PC-3 (cell line): ENCODE data around the gene DHX40. TPM values are rescaled to one million over a fixed set of nuclear protein-coding genes. Genes with fewer than 3 reads are reported as not detected.

ENCODE experiments used
- ATAC-seq: fragments of 200-7000 bp; cut with Tn5 transposase; 2 replicates; pipeline ENCODE4 v1.9.1; 2020; ENCODE audit warnings: mild to moderate bottlenecking, moderate library complexity
- BruUV-seq: library from RNA; stranded (reverse); fragments of 400-500 nt; replicated peaks from 2 replicates; lab custom pipeline; 2021; lab: Mats Ljungman, UMichigan
- CTCF ChIA-PET: fragments of 300-600 bp; sonication (Branson Sonifier 250); formaldehyde crosslinking; loops from one replicate; lab custom pipeline; 2022; ENCODE audit warnings: antibody characterized with exemption; lab: Charles Lee
- POLR2A ChIA-PET: fragments of 300-600 bp; sonication (Branson Sonifier 250); formaldehyde crosslinking; loops from one replicate; lab custom pipeline; 2022; ENCODE audit warnings: antibody characterized with exemption; ENCODE audit not compliant: unreplicated experiment; lab: Charles Lee
- DNase-seq: peaks from one replicate; pipeline ENCODE4 v3.0.0-alpha.2; 2015
- H2AFZ ChIP-seq: fragments of 300-600 bp; sonication (generic); 2 replicates; pipeline ENCODE4 v1.6.0; 2016; ENCODE audit warnings: antibody characterized with exemption, low read length
- H3F3A ChIP-seq: fragments of 300-600 bp; sonication (generic); one replicate; pipeline ENCODE4 v1.6.0; 2017; ENCODE audit warnings: antibody characterized with exemption, low read length, control low read depth, mild to moderate bottlenecking; ENCODE audit not compliant: unreplicated experiment
- H3K27ac ChIP-seq: fragments of 300-600 bp; sonication (generic); 2 replicates; pipeline ENCODE4 v1.5.1; 2016; ENCODE audit warnings: mild to moderate bottlenecking, low read length
- H3K27me3 ChIP-seq: fragments of 300-600 bp; sonication (generic); 2 replicates; pipeline ENCODE4 v1.6.1; 2016; ENCODE audit warnings: low read length, mixed read lengths
- H3K36me3 ChIP-seq: fragments of 300-600 bp; sonication (generic); 2 replicates; pipeline ENCODE4 v1.6.1; 2016; ENCODE audit warnings: low read depth, mixed run types, low read length, mixed read lengths
- H3K4me1 ChIP-seq: fragments of 300-600 bp; sonication (generic); 2 replicates; pipeline ENCODE4 v1.5.1; 2016; ENCODE audit warnings: low read length; ENCODE audit not compliant: insufficient read depth
- H3K4me2 ChIP-seq: fragments of 300-600 bp; sonication (generic); 2 replicates; pipeline ENCODE4 v1.6.0; 2016; ENCODE audit warnings: low read length
- H3K4me3 ChIP-seq: fragments of 300-600 bp; sonication (generic); 2 replicates; pipeline ENCODE4 v1.5.1; 2016; ENCODE audit warnings: mild to moderate bottlenecking, low read length, mixed read lengths
- H3K79me2 ChIP-seq: fragments of 300-600 bp; sonication (generic); 2 replicates; pipeline ENCODE4 v1.6.1; 2017; ENCODE audit warnings: low read length, mixed read lengths
- H3K9ac ChIP-seq: fragments of 300-600 bp; sonication (generic); 2 replicates; pipeline ENCODE4 v1.6.0; 2016; ENCODE audit warnings: mild to moderate bottlenecking, low read length
- H3K9me2 ChIP-seq: fragments of 300-600 bp; sonication (generic); replicated peaks from 2 replicates; pipeline ENCODE4 v1.6.1; 2016; ENCODE audit warnings: mixed run types, low read length, mixed read lengths
- H3K9me3 ChIP-seq: fragments of 300-600 bp; sonication (generic); 2 replicates; pipeline ENCODE4 v1.6.1; 2016; ENCODE audit warnings: low read length, mixed read lengths
- H4K20me1 ChIP-seq: fragments of 300-600 bp; sonication (generic); 2 replicates; pipeline ENCODE4 v1.6.1; 2016; ENCODE audit warnings: low read length, mixed read lengths
- CTCF ChIP-seq: fragments of 300-600 bp; sonication (generic); conservative IDR thresholded peaks from 2 replicates; pipeline ENCODE4 v1.5.1; 2017; ENCODE audit warnings: antibody characterized with exemption, low read depth, mild to moderate bottlenecking, low read length
- EZH2 ChIP-seq: fragments of 300-600 bp; sonication (generic); IDR thresholded peaks from one replicate; pipeline ENCODE4 v1.6.1; 2017; ENCODE audit warnings: antibody characterized with exemption, mild to moderate bottlenecking, low read length; ENCODE audit not compliant: unreplicated experiment
- EZH2phosphoT487 ChIP-seq: fragments of 300-600 bp; sonication (generic); IDR thresholded peaks from 2 replicates; pipeline ENCODE4 v1.6.1; 2018; ENCODE audit warnings: mild to moderate bottlenecking, antibody characterized with exemption, low read length, borderline replicate concordance
- intact Hi-C: fragments of 100-400 bp; cut with micrococcal nuclease; formaldehyde crosslinking; loops from 2 replicates; pipeline ENCODE4 v1.9.0; 2023
- total RNA-seq: library from RNA; depleted of rRNA; stranded (reverse); fragments of >200 nt; gene quantifications from 2 replicates; pipeline ENCODE4 v1.2.3, GENCODE V29; 2014

Gene DHX40
- total RNA-seq, 1 experiment from 2014 or later = 38.9 TPM

GRCh38 chr17:59619298-59620063 is 54.1 kb downstream of the DHX40 start, which contains the start of gene CLTC:
Gene CLTC (plus strand): TSS chr17:59619895. CDS start chr17:59620132, 237 bp downstream.
- CTCF ChIA-PET = interaction anchor here (0.6 to 0.9 kb wide), 2 partner anchors 12 to 45 kb away, joined by 4 to 16 read pairs; no protein-coding TSS in a partner anchor
- Histone ChIP-seq H3K9me3 (no peaks in the 10 kb centered on the region), H3K36me3 (peaks cover 3% of the 10 kb centered on the region; the same call in 1 of the 2 replicates), H3K9me2 (no peaks in the 10 kb centered on the region), H3K4me1 (peaks cover 44% of the 10 kb centered on the region), H3K4me3 (peak within 1 kb of the TSS; percentile 97), H3K4me2 (peak within 1 kb of the TSS; percentile 91), H3F3A (no peaks in the 10 kb centered on the region), H3K9ac (peak within 1 kb of the TSS; percentile 99), H3K27ac (peak within 1 kb of the TSS; percentile 97), H4K20me1 (peaks cover 39% of the 10 kb centered on the region), H2AFZ (peak within 1 kb of the TSS; percentile 84), H3K79me2 (peaks cover 72% of the 10 kb centered on the region), H3K27me3 (no peaks in the 10 kb centered on the region)
- TF ChIP-seq EZH2phosphoT487 (no peak), CTCF (no peak), EZH2 (no peak)
- peak; percentile 86 for ATAC-seq
- no TSS peak for BruUV-seq
- POLR2A ChIA-PET = interaction anchor here (0.6 to 1.5 kb wide), 8 partner anchors 15 to 409 kb away, joined by 3 to 13 read pairs (median 6); partner anchors contain the start of genes PTRH2, SMG8 and VMP1
- intact Hi-C loops = loop anchor here (1.0 to 10.0 kb wide), 3 partner anchors 54 to 95 kb away; partner anchors contain the start of genes DHX40, PTRH2 and VMP1
- DNase-seq = peak; percentile 95

- TF ChIP-seq CTCF (no peak), EZH2 (no peak), EZH2phosphoT487 (no peak)
- Histone ChIP-seq H3K27ac (peak overlapping the region; percentile 97), H3K36me3 (peaks cover 3% of the 10 kb centered on the region; the same call in 1 of the 2 replicates), H3K27me3 (no peaks in the 10 kb centered on the region), H3K9me3 (no peaks in the 10 kb centered on the region), H3K79me2 (peaks cover 77% of the 10 kb centered on the region), H3K9me2 (no peaks in the 10 kb centered on the region), H3K4me2 (peak overlapping the region; percentile 88), H3F3A (no peaks in the 10 kb centered on the region), H3K4me3 (peak overlapping the region; percentile 97), H4K20me1 (peaks cover 40% of the 10 kb centered on the region), H2AFZ (peak overlapping the region; percentile 84), H3K9ac (peak overlapping the region; percentile 99), H3K4me1 (peaks cover 44% of the 10 kb centered on the region)
- ChIA-PET POLR2A (interaction anchor here (1.2 to 1.5 kb wide), 2 partner anchors 15 to 49 kb away, joined by 4 to 5 read pairs; no protein-coding TSS in a partner anchor), CTCF (interaction anchor here (0.6 kb wide), 1 partner anchor 45 kb away, joined by 16 read pairs; no protein-coding TSS in a partner anchor)
- intact Hi-C loops = no loop called here
- ATAC-seq (no peak), DNase-seq (no peak)
- no TSS peak for BruUV-seq
These were observed 54.6 kb downstream of the DHX40 start for GRCh38 chr17:59620064-59620359.
